Measurements from ENCODE around the gene FNDC3B.

The FNDC3B gene

GRCh38 chr3:172111163-172111562, 71.8 kb downstream of the FNDC3B start:
- DNase-seq (ENCODE audit: extremely low read depth in 1 of 2, low read depth in 1 of 2): no peak

GRCh38 chr3:172112078-172112733, 72.8 kb downstream of the FNDC3B start:
- no peak for DNase-seq (ENCODE audit: extremely low read depth in 1 of 2, low read depth in 1 of 2)

- DNase-seq (ENCODE audit: extremely low read depth in 1 of 2, low read depth in 1 of 2): no peak
Measured at GRCh38 chr3:172112734-172113120, 73.3 kb downstream of the FNDC3B start.

GRCh38 chr3:172113710-172114109, 74.3 kb downstream of the FNDC3B start:
- no peak for DNase-seq (ENCODE audit: extremely low read depth in 1 of 2, low read depth in 1 of 2)

GRCh38 chr3:172115059-172115458, 75.7 kb downstream of the FNDC3B start:
- no peak for DNase-seq (ENCODE audit: extremely low read depth in 1 of 2, low read depth in 1 of 2)

- DNase-seq (ENCODE audit: extremely low read depth in 1 of 2, low read depth in 1 of 2): no peak
Measured at GRCh38 chr3:172115787-172116186, 76.4 kb downstream of the FNDC3B start.

- DNase-seq (ENCODE audit: extremely low read depth in 1 of 2, low read depth in 1 of 2): no peak
Measured at GRCh38 chr3:172118019-172118418, 78.6 kb downstream of the FNDC3B start.

GRCh38 chr3:172119266-172119969, 80.0 kb downstream of the FNDC3B start:
- DNase-seq (ENCODE audit: extremely low read depth in 1 of 2, low read depth in 1 of 2): no peak

GRCh38 chr3:172120912-172121311, 81.5 kb downstream of the FNDC3B start:
- no peak for DNase-seq (ENCODE audit: extremely low read depth in 1 of 2, low read depth in 1 of 2)

GRCh38 chr3:172121981-172122380, 82.6 kb downstream of the FNDC3B start:
- DNase-seq (ENCODE audit: extremely low read depth in 1 of 2, low read depth in 1 of 2): no peak

- DNase-seq (ENCODE audit: extremely low read depth in 1 of 2, low read depth in 1 of 2): no peak
Measured at GRCh38 chr3:172124271-172124670, 84.9 kb downstream of the FNDC3B start.

GRCh38 chr3:172125053-172125452, 85.7 kb downstream of the FNDC3B start:
- no peak for DNase-seq (ENCODE audit: extremely low read depth in 1 of 2, low read depth in 1 of 2)

GRCh38 chr3:172125963-172126457, 86.6 kb downstream of the FNDC3B start:
- DNase-seq (ENCODE audit: extremely low read depth in 1 of 2, low read depth in 1 of 2): no peak

GRCh38 chr3:172126741-172127140, 87.4 kb downstream of the FNDC3B start:
- DNase-seq (ENCODE audit: extremely low read depth in 1 of 2, low read depth in 1 of 2): no peak

GRCh38 chr3:172127141-172127540, 87.8 kb downstream of the FNDC3B start:
- no peak for DNase-seq (ENCODE audit: extremely low read depth in 1 of 2, low read depth in 1 of 2)

GRCh38 chr3:172127929-172128580, 88.7 kb downstream of the FNDC3B start:
- DNase-seq (ENCODE audit: extremely low read depth in 1 of 2, low read depth in 1 of 2): no peak

- no peak for DNase-seq (ENCODE audit: extremely low read depth in 1 of 2, low read depth in 1 of 2)
Measured at GRCh38 chr3:172128858-172129257, 89.5 kb downstream of the FNDC3B start.

GRCh38 chr3:172129498-172129849, 90.1 kb downstream of the FNDC3B start:
- DNase-seq (ENCODE audit: extremely low read depth in 1 of 2, low read depth in 1 of 2): no peak

- peak in 1 of 2 donors; percentile 37 for DNase-seq (ENCODE audit: extremely low read depth in 1 of 2, low read depth in 1 of 2)
Measured at GRCh38 chr3:172129850-172130716, 90.7 kb downstream of the FNDC3B start.

- no peak for DNase-seq (ENCODE audit: extremely low read depth in 1 of 2, low read depth in 1 of 2)
Measured at GRCh38 chr3:172130717-172131050, 91.3 kb downstream of the FNDC3B start.

GRCh38 chr3:172131746-172132145, 92.4 kb downstream of the FNDC3B start:
- no peak for DNase-seq (ENCODE audit: extremely low read depth in 1 of 2, low read depth in 1 of 2)

All from activated CD8-positive, alpha-beta memory T cell treated with anti-CD3 and anti-CD28 coated beads for 1 hour (primary cell).